Stomach (tissue), 9 donors: ENCODE data around the gene MCL1. TPM values are rescaled to one million over a fixed set of nuclear protein-coding genes. Genes with fewer than 3 reads are reported as not detected.
"Not testable (repeated sequence)": the region's sequence is repeated elsewhere in the genome, so short reads cannot be mapped to it uniquely, and the experiment has no call there.

Experiments
- DNase-seq, 2 donors: peaks; one replicate each; pipeline versions ENCODE4 v3.0.0 to v3.0.0-alpha.2; 2013 to 2019
- H3K27ac ChIP-seq, 5 donors: fragments of 200-600 bp in 4 of 5; sonication (generic) in 4 of 5; one replicate each; pipeline ENCODE4 v1.5.1; 2013 to 2019; ENCODE audit warnings: mild to moderate bottlenecking in 1 of 5, moderate library complexity in 1 of 5
- H3K27me3 ChIP-seq, 3 donors: fragments of 200-600 bp; sonication (generic); one replicate each; pipeline ENCODE4 v1.5.1; 2017 to 2019; ENCODE audit warnings: mixed run types in 1 of 3
- H3K36me3 ChIP-seq, 4 donors: fragments of 200-600 bp; sonication (generic); 1 replicate in 3 of 4; 2 replicates in 1 of 4; pipeline ENCODE4 v1.5.1; 2016 to 2019
- H3K4me1 ChIP-seq, 4 donors: fragments of 200-600 bp; sonication (generic); one replicate each; pipeline ENCODE4 v1.5.1; 2016 to 2019
- H3K4me3 ChIP-seq, 4 donors: fragments of 200-600 bp; sonication (generic) in 3 of 4; one replicate each; pipeline ENCODE4 v1.5.1; 2016 to 2019; ENCODE audit warnings: mild to moderate bottlenecking in 1 of 4
- H3K9me3 ChIP-seq, 4 donors: fragments of 200-600 bp; sonication (generic); one replicate each; pipeline ENCODE4 v1.5.1; 2016 to 2019
- CTCF ChIP-seq, 7 experiments: fragments of 450-650 bp in 4 of 7; fragments of 200-600 bp in 3 of 7; sonication (generic) in 3 of 7; IDR thresholded peaks; one replicate each; pipeline ENCODE4 v1.5.1; 2016 to 2019; ENCODE audit warnings: antibody characterized with exemption in 7 of 7, control low read depth in 2 of 7, mild to moderate bottlenecking in 1 of 7
- EP300 ChIP-seq: sonication (generic); formaldehyde crosslinking; IDR thresholded peaks from one replicate; pipeline ENCODE4 v1.6.1; 2017; ENCODE audit warnings: antibody characterized with exemption
- POLR2A ChIP-seq, 4 donors: fragments of 450-650 bp; IDR thresholded peaks; one replicate each; pipeline ENCODE4 v1.6.1; 2016; ENCODE audit warnings: antibody characterized with exemption in 4 of 4, control low read depth in 2 of 4, mild to moderate bottlenecking in 1 of 4, moderate library complexity in 1 of 4
- POLR2AphosphoS5 ChIP-seq, 3 donors: sonication (generic); formaldehyde crosslinking; IDR thresholded peaks; one replicate each; pipeline ENCODE4 v1.6.1; 2016; ENCODE audit warnings: antibody characterized with exemption in 3 of 3
- WGBS, 5 donors: extraction: QIAGEN DNeasy Blood & Tissue Kit in 3 of 5; methylation state at CpG; one replicate each; pipeline versions ENCODE4 v1.1.5 to v1.1.7; 2013 to 2018; 5-methylcytosine and 5-hydroxymethylcytosine counted together
- intact Hi-C: fragments of 100-400 bp; cut with DNase I; formaldehyde crosslinking; loops from one replicate; pipeline ENCODE4 v1.15.1; 2023; ENCODE audit warnings: low total_unique reads
- polyA plus RNA-seq, 3 donors: library from polyadenylated mRNA; stranded (reverse); fragments of 200-250 nt; gene quantifications; one replicate each; pipeline ENCODE4 v1.2.3, GENCODE V29; 2013
- total RNA-seq, 5 donors: library from RNA; depleted of rRNA; stranded (reverse); fragments of >200 nt; gene quantifications; one replicate each; pipeline versions ENCODE4 v1.1.0 to v1.2.3, GENCODE V29; 2014 to 2016
- donor health status: healthy with polysubstance abuse.
- donor health status: Bipolar disorder and iron deficiency.
- donor health status: healthy.

MCL1 gene
- total and polyA plus RNA-seq, 8 donors = 77.7 to 330 (median 121) TPM

GRCh38 chr1:150610576-150610975 lies 31.2 kb upstream of the MCL1 start:
- Histone ChIP-seq H3K27me3 (no peaks in the 10 kb centered on the region), H3K27ac (peak overlapping the region; percentile 35 to 89 (median 88)), H3K4me1 (peaks cover 36 to 65% (median 60%) of the 10 kb centered on the region in 4 donors), H3K4me3 (no peak overlapping the region), H3K9me3 (no peaks in the 10 kb centered on the region), H3K36me3 (peaks cover 0 to 12% (median 5%) of the 10 kb centered on the region in 4 donors)
- no peak for TF ChIP-seq POLR2AphosphoS5 (IDR thresholded peaks at IDR 0.05)
- no peak for TF ChIP-seq CTCF (IDR thresholded peaks at IDR 0.05)
- TF ChIP-seq POLR2A (IDR thresholded peaks at IDR 0.05) = no peak
- WGBS, 5 donors = 85 to 96% (median 92%) methylated on average over 4 of the region's 4 CpGs
- intact Hi-C loops = no loop called here
- DNase-seq = no peak

- peak in 1 of 2 donors; percentile 50 for DNase-seq
- H3K9me3 ChIP-seq = no peaks in the 10 kb centered on the region
- H3K36me3 ChIP-seq = peaks cover 0 to 10% (median 5%) of the 10 kb centered on the region in 4 donors
- no peak overlapping the region for H3K4me3 ChIP-seq
- no peaks in the 10 kb centered on the region for H3K27me3 ChIP-seq
- H3K27ac ChIP-seq = peak overlapping the region in 4 of 5 donors; percentile 86 to 89 (median 88)
- H3K4me1 ChIP-seq = peaks cover 41 to 65% (median 60%) of the 10 kb centered on the region in 4 donors
- TF ChIP-seq CTCF (IDR thresholded peaks at IDR 0.05) (no peak), POLR2A (IDR thresholded peaks at IDR 0.05) (no peak)
- intact Hi-C loops = no loop called here
- 53 to 76% (median 67%) methylated on average over 2 of the region's 2 CpGs for WGBS, 5 donors
Measured at GRCh38 chr1:150609732-150610131, 30.3 kb upstream of the MCL1 start.

GRCh38 chr1:150606463-150607142 lies 27.2 kb upstream of the MCL1 start:
- peaks cover 0 to 5% (median 2%) of the 10 kb centered on the region in 4 donors for H3K36me3 ChIP-seq
- 93 to 97% (median 96%) methylated on average over 7 of the region's 7 CpGs for WGBS, 5 donors
- no peaks in the 10 kb centered on the region for H3K9me3 ChIP-seq
- no peak for DNase-seq
- peaks cover 21 to 41% (median 34%) of the 10 kb centered on the region in 4 donors for H3K4me1 ChIP-seq
- H3K27me3 ChIP-seq = no peaks in the 10 kb centered on the region
- H3K4me3 ChIP-seq = no peak overlapping the region
- TF ChIP-seq EP300 (no peak), CTCF (IDR thresholded peaks at IDR 0.05) (no peak), POLR2A (IDR thresholded peaks at IDR 0.05) (no peak), POLR2AphosphoS5 (IDR thresholded peaks at IDR 0.05) (no peak)
- intact Hi-C loops = no loop called here
- peak overlapping the region in 2 of 5 donors; percentile 8 to 84 for H3K27ac ChIP-seq

GRCh38 chr1:150605451-150605731 lies 26.0 kb upstream of the MCL1 start:
- H3K27ac ChIP-seq = peak overlapping the region in 4 of 5 donors; percentile 72 to 89 (median 80)

GRCh38 chr1:150604226-150604588 lies 24.8 kb upstream of the MCL1 start:
- intact Hi-C loops = no loop called here
- no peaks in the 10 kb centered on the region for H3K27me3 ChIP-seq
- WGBS, 5 donors = 96 to 100% (median 99%) methylated on average over 2 of the region's 2 CpGs

More at GRCh38 chr1:150605451-150605731, 26.0 kb upstream of the MCL1 start:
- H3K4me3 ChIP-seq, DNase-seq, H3K9me3 ChIP-seq, H3K27me3 ChIP-seq, intact Hi-C loops: not testable (repeated sequence)
- H3K4me1 ChIP-seq = peaks cover 14 to 29% (median 22%) of the 10 kb centered on the region in 4 donors
- peaks cover 0 to 12% (median 8%) of the 10 kb centered on the region in 4 donors for H3K36me3 ChIP-seq
- WGBS, 5 donors = 90 to 100% (median 97%) methylated on average over 3 of the region's 3 CpGs

More at GRCh38 chr1:150604226-150604588, 24.8 kb upstream of the MCL1 start:
- Histone ChIP-seq H3K4me1 (peaks cover 8 to 17% (median 13%) of the 10 kb centered on the region in 4 donors), H3K27ac (peak overlapping the region; percentile 25 to 89 (median 77)), H3K4me3 (no peak overlapping the region), H3K9me3 (no peaks in the 10 kb centered on the region), H3K36me3 (peaks cover 0 to 21% (median 18%) of the 10 kb centered on the region in 4 donors)
- DNase-seq = no peak
- no peak for TF ChIP-seq POLR2A (IDR thresholded peaks at IDR 0.05)
- no peak for TF ChIP-seq EP300
- no peak for TF ChIP-seq CTCF (IDR thresholded peaks at IDR 0.05)
- TF ChIP-seq POLR2AphosphoS5 (IDR thresholded peaks at IDR 0.05) = no peak
